PFSK-1 (cell line): ENCODE measurements around the gene APOL1.

Experiments used
- POLR2AphosphoS5 ChIP-seq: IDR thresholded peaks from 2 replicates; pipeline ENCODE4 v1.6.1; 2012; ENCODE audit warnings: low read depth, mild to moderate bottlenecking, control low read depth, low read length, moderate library complexity
- TAF1 ChIP-seq: IDR thresholded peaks from 2 replicates; pipeline ENCODE4 v1.6.1; 2012; ENCODE audit warnings: low read length, control low read depth, borderline replicate concordance; ENCODE audit not compliant: insufficient read depth

DNA sequence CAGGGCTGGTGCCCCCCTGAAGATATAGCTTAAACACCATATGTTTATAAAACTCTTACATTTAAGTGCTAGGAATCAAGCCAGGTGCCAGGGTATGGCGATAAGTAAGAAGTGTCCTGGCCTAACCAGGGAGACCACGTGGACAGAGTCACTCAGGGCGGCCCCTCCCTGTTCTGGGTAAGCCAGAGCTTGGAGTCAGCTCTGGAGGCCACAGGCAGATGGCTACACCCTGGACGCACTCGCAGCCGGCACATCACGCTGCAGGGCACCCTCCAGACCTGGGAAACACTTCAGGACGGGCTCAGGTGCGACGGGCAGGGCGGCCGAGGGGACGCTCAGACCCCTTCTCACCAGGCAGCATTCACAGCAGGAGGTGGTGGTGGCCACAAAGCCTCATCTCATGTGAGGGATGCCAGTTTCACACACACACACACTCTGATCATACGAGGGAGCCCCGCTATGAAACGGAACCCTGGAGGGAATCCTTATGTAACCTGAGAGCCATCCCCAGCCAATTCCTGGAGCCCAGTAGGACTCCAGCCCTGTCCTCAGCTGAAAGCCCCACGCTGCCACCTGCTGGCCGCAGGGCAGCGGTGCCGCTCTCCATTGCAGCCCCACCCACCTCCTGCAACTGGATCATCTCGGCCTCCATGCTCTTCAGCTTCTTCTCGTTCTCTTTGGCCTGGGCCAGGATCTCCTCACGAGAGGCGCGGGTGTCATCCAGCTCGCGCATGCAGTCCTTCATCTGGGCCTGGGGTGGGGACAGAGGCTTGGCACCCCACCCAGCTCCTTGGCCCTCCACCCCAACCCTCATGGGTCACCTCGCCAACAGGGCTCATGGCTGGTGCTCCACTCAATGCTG is 33.4 kb downstream of the APOL1 start:
- TF ChIP-seq TAF1 (no peak), POLR2AphosphoS5 (no peak)
